ENCODE measurements around the gene FCGR3B.
"Not testable (repeated sequence)": the region's sequence is repeated elsewhere in the genome, so short reads cannot be mapped to it uniquely, and the experiment has no call there.

FCGR3B gene

DNA sequence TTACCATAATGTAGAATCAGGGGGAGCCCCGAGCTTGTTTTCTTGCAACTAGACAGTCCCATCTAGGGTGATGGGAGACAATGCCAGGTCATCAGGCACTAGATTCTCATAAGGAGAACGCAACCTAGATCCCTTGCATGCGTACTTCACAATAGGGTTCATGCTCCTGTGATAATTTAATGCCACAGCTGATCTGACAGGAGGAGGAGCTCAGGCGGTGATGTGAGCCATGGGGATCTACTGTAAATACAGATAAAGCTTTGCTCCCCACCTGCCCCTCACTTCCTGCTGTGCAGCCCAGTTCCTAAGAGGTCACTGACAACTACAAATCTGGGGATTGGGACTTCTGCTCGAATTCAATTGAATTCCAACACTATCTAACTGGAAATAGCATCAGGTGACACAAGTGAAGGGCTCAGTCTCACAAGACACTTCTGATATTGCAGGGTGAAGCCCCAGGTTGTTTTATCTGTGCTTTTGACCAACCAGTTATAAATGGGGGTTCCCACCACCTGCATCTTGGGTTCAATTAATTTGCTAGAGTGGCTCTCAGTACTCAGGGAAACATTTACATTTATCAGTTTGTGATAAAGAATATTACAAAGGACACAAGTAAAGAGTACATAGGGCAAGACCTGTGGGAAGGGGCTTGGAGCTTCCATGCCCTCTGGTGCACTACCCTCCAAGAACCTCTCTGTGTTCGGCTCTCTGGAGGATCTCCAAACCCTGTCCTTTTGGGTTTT lies 7.4 kb upstream of the FCGR3B start:
- not testable (repeated sequence) for DNase-seq

DNA sequence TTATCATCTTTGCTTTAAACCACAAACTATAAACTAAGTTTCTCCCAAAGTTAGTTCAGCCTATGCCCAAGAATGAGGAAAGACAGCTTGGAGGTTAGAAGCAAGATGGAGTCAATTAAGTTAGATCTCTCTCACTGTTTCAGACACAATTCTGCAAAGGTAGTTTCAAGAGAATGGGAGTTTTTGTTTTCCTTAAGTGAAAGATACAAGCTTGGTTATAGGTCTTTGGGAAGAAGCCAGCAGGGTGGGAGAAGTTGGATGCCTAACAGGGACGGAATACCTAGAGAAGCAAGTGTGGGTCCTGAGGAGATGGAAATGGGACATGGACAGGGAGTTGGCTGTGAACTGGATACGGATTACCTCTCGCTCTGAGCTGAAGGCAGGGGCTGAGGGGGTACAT lies 6.0 kb upstream of the FCGR3B start:
- DNase-seq: not testable (repeated sequence)

- not testable (repeated sequence) for DNase-seq
Measured at GRCh38 chr1:161636189-161636782, 5.3 kb upstream of the FCGR3B start.

DNA sequence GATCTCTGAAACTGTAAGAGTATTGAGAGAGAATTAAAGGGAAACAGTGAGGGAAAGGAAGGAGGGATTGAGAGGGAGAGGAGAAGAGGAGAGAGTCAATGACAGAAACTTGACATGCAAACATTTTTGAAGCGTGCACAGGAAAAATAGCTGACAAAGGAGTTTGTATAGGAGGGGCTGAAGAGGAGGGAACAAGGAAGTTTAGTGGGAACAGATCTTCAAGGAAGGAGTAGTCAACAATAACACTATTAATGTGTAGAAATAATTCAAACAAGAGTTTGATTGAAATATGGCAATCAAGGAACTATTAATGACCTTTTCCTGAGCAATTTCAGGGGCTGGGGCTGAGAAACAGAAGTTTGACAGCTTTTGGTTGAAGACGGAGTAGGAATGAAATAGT lies 4.0 kb upstream of the FCGR3B start:
- DNase-seq: not testable (repeated sequence)

GRCh38 chr1:161630128-161630742 lies 741 bp downstream of the FCGR3B start:
- not testable (repeated sequence) for DNase-seq

DNA sequence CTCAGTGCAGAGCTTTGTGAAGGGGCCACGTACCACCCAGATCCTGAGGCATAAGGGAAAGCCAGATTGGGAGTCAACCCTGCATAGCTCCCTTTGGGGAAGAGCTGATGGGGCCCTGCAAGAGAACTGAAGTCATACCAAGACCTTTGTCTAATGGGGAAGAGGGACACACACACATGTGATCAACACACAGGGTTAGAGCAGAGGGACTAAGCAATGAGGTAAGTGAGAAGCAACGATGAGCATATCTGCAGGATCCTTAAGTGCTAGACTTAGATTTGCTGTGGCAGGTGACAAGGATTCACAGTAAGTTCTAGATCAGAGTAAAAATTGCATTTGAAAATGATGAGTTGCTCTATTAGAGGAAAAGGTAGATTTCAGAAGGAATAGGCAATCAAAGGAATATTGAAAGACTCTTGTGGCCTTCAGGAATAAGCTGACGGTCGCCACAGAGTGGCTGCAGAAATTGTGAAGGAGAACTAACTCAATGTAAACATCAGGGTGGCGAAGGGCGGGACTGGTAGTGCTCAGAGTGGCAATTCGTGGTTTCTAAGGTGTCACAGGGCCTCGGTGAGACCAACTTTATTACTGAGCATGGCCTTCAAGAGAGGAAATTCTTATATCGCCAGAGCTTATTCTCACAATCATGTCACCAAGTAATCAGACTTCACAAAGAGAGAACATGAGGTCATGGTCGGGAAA lies 4.4 kb downstream of the FCGR3B start:
- not testable (repeated sequence) for DNase-seq

DNA sequence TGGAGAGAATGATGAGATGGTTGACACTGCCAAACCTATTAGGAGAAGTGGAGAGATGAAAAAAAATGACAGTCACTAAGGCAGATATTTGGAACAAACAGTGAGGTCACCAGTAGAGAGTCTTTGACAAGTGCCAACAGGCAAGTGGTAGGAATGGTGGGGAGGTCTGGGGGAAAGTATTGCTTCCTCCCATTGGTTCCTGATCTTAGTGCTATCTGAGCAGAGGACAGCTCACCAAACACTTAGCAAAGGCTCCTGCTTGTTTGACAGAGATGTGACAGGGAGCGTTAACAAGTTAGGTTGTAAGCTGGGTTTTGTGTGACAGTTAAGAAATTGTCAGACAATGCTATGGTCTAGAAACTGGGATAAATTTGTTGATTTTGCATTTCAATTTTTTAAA lies 6.4 kb downstream of the FCGR3B start:
- not testable (repeated sequence) for DNase-seq

DNA sequence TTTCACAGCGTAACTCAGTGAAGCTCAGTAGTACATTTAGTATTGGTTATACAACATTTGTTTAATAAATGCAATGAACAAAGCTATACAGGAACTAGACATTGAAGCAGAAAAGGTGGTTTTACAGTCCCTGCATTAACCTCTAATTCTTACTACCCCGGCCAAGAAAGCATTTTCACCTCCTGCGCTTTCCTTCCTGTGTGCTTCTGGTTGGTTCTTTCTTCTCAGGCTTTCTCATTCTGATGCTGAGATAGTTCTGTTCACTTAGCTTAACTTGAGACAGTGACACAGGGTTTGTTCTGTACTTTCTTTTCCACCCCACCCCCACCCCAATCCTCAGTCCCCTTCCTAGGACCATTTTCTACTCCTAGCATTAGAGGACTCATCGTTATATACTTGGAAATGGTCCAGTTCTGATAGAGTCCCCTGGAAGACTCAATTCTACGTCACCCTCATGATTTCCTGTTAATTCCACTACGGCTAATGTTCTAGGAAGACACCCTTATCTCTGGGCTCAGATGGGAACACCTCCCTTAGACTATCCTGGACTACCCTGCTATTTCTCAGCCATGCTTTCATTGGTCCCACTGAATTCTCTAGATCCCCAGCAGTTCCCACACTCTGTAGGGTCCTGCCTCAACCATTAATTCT lies 7.5 kb downstream of the FCGR3B start:
- DNase-seq: not testable (repeated sequence)

DNA sequence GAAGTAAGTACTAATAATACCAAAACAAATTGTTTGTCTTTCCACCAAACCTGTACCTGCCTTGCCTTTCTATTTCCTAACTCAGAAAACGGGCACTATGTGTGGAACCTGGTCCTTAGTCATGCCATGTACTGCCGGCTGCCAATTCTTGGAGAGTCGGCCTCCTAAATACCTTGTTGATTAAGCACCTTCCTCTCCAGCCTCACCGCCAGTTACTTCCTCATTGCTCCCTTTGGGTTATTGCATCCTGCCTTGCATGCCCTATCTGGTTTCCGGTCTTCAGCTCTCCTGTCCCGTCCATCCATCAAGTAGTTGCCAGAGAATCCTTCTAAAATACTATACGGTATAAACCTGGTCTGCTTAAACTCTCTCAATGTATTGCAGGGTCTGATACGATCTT lies 8.9 kb downstream of the FCGR3B start:
- not testable (repeated sequence) for DNase-seq

DNA sequence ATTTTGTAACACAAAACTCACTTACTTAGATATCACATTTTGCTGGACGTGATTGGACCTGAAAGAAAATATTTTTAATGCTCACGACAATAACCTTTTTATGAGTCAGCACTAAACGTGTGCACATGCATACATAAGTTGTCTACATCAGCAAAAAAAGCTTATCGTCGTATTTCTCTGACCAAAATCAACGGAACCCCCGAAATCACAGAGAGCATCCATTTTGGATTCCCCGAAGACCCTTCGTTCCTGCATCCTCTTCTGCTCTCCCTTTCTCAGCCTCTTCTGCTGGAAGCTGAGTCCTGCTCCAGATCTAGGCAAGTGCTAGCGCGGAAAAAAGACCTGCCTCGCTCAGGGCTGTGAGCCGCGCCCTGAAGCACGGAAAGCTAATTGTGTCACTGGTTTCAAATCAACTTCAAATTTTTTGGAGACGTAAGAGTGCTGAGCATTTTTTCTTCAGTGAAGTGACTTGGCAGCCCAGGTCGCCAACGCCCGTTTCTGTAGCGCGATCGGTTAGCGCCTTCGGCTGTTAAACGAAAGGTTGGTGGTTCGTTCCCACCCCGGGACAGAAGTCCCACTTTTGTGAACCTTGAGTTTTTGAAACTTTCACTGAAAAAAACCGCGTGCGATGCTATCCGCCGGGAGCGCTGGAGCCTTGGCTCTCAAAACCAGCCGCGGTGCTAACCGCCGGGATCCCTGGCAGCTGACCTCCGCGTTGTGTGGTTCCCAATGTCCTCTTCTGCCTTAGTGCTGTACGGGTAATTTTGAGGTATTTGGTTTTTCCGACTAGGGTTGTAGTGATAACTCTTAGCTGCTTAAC lies 9.6 kb downstream of the FCGR3B start:
- DNase-seq: not testable (repeated sequence)

DNA sequence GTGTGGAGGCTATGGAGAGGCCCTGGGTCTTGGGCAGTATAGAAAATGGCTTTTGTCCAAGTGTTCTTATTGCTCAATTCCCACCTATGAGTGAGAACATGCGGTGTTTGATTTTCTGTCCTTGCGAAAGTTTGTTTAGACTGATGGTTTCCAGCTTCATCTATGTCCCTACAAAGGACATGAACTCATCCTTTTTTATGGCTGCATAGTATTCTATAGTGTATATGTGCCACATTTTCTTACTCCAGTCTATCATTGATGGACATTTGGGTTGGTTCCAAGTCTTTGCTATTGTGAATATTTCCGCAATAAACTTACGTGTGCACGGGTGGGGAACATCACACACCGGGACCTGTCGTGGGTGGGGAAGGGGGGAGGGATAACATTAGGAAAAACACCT lies 10.6 kb downstream of the FCGR3B start:
- DNase-seq: not testable (repeated sequence)

DNA sequence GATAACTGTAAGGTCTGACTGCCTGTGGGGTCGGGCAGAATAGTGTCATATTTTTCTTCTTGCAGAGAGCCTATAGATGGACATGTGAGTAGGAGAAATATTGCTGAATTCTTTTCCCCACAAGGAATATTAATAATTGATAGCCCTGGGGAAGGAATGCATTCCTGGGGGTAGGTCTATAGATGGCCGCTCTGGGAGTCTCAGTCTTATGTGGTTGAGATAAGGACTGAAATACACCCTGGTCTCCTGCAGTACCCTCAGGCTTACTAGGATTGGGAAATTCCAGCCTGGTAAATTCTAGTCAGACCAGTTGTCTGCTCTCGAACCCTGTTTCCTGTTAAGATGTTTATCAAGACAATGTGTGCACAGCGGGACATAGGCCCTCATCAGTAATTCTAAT lies 12.5 kb downstream of the FCGR3B start:
- not testable (repeated sequence) for DNase-seq

DNA sequence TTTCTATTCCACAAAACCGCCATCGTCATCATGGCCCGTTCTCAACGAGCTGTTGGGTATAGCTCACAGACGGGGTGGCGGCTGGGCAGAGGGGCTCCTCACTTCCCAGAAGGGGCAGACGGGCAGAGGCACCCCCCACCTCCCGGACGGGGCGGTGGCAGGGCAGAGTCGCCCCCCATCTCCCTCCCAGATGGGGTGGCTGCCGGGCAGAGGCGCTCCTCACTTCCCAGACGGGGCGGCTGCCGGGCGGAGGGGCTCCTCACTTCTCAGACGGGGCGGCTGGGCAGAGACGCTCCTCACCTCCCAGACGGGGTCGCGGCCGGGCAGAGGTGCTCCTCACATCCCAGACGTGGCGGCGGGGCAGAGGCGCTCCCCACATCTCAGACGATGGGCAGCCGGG lies 14.6 kb downstream of the FCGR3B start:
- DNase-seq: not testable (repeated sequence)

GRCh38 chr1:161613142-161613514 lies 17.8 kb downstream of the FCGR3B start:
- not testable (repeated sequence) for DNase-seq

DNA sequence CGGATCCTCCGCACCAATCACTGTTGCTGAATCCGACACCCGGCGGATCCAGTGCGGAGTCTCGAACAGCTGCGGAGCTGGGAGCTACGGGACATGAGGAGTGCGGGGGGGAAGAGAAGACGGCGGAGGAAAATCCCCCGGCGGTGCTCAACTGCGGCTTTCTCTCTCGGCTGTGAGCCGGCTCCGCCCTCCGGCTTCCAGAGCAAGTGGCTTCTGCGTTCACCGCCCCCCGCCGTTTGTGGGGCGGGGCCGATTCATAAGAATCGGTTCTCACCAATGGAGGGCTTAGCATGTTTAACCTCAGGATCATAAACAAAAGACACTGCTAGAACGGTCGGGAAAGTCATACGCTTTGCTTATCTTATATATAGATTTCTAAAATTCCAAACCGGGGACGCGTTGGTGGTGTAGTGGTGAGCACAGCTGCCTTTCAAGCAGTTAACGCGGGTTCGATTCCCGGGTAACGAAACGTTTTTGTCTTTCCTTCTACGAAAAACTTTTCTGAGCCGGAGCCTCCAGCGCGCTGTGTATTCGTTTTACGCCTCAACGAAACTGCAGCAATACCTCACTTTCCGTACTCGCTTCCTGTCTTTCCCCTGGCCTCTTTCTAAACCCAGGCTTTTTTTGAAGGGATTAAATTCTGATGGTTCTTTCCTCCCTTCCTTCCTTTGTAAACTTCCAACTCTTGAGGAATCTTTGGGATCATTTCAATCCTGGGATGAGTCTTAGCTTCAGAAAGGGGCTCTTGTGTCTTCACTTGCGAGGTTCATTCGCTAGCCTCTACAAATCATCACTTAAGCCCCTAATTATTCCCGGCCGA lies 18.4 kb downstream of the FCGR3B start:
- peak; percentile 68 for DNase-seq

DNA sequence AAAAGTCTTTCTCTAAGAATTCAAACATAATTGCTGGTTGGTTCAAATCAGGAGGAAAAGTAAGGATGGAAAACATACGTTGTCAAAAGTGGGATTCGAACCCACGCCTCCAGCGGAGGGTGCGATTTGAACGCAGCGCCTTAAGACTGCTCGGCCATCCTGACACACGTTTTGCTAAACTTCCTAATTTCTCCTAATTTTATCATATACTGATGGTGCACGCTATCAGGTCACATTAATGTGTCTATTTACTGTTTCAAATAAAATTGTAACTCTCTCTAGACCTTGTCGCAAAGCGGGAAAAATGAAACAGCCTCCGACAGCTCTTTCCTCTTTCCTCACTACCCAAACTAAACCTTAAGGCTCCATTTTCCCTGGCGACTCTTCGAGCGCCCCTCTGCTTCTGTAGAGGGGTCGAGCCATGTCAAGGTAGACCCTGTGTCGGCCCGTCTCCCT lies 19.1 kb downstream of the FCGR3B start:
- not testable (repeated sequence) for DNase-seq

DNA sequence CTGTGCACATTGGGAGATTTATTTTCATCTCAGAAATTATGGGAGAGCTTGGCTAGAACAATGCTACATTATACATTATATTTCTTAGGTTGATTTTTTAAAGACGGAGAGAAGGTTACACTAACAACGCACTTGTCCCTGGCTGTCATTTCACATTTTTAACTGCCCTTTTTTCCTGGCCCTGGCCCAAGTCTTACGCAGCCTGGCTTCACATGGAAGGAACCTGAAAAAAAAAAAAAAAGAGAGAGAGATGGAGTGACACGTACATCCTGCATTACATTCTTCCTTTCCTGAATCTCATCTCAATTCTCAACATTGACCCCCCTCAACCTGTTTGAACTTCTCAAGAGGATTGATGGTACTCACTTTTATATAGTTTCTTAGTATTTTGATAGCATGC lies 20.8 kb downstream of the FCGR3B start:
- not testable (repeated sequence) for DNase-seq

GRCh38 chr1:161606541-161607336 lies 24.2 kb downstream of the FCGR3B start:
- not testable (repeated sequence) for DNase-seq

- DNase-seq: not testable (repeated sequence)
Measured at GRCh38 chr1:161605762-161606540, 25.0 kb downstream of the FCGR3B start.
